Ramos (cell line): ENCODE results near the gene CPS1.

Experiments
- in situ Hi-C: fragments of 300-500 bp; cut with MboI; formaldehyde crosslinking; loops from one replicate; pipeline ENCODE4 v1.14.3; 2022; ENCODE audit warnings: low sequenced_read_pairs; ENCODE audit not compliant: unreplicated experiment

The CPS1 gene

GRCh38 chr2:210544831-210545230, 11.6 kb upstream of the CPS1 start:
- in situ Hi-C loops = no loop called here

DNA sequence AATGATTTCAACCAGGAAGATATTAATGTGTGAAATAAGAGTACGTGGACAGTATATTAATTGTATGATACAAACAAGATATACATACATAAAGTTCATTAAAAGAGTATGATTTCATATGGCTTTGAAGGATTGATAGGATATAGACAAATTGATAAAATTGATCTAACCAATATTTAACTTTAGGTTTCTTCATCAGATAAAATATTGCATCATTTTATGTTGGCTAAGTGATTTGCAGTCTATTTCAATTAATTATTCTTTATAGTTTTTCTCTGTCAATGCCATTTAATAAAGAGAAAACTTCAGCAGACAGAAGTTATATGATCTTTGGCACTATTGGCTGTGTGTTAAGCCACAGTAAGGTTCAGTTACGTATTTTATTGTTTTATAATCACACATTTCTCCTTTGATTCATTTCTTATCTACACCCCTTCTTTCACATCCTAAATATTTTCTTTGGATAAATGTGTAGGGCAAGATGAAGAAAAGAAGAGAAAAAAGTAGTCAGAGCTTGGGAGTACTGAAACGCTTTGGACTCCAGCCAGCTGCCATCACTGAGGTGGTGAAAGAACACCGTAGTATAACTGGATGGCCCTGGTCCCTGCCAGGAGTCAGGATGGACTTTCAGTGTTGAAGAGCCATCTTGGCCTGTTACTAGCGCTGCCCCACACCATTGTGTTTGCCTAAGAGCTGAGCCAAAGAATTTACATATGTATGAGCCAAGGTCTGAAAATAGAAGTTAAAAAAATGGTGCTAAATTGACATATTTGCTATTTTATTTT, 9.8 kb upstream of the CPS1 start:
- in situ Hi-C loops = no loop called here

DNA sequence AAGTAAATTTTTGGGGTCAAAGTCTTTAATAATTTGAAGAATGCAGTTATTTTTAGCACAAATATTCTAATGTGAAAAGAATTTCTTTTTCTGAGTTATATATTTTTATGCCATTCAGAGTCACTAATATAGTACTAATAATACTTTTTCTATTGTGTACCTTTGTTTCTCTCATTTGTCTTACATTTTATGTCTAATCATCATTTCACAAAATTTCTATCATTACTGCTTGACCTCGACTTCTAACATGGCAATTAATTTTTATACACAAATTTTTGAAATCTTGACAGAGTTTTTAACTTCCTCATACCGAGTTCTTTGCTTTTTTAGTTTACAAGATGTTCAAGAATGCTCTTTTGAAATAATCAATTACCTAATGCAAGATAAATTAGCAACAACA, 8.4 kb upstream of the CPS1 start:
- in situ Hi-C loops = no loop called here

- in situ Hi-C loops = no loop called here
Observed at GRCh38 chr2:210548878-210549384, 7.5 kb upstream of the CPS1 start.

- in situ Hi-C loops = no loop called here
Observed at GRCh38 chr2:210551001-210551400, 5.4 kb upstream of the CPS1 start.

DNA sequence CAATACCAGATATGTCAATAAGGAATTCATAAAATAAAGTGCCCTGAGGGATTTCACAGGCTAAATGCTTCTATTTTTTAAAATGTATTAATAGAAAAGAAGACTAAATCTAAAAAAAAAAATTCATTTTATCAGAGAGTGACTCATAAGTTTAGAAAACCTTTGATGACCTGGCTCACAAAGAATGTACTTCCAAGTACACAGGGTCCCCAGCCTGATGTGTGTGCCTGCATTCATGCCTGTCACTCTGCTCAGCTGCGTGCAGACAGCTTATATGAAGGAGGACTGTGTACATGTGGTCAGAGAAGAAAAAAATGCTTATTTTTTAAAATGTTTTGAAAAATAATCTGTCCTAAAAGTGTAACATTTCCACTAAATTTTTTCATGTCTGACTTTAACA, 3.0 kb upstream of the CPS1 start:
- in situ Hi-C loops = no loop called here

DNA sequence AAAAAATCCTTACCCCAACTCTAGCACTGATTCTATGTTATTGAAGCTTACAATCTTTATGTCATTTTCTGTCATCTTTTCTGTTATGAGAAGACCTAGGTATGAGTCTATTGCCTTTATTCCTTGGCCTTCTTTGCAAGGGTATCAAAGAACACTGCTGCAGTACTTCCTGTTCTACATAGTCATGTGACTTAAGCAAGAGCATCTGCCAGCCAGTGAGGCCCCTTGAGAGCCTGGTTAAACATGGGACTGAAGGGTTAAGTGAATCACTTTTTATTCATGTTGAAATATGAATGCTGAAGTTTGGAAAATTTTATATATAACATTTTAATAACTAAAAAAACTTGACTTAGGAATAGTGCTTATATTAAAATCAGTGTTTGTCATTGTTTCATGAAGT, 844 bp upstream of the CPS1 start:
- in situ Hi-C loops = no loop called here

DNA sequence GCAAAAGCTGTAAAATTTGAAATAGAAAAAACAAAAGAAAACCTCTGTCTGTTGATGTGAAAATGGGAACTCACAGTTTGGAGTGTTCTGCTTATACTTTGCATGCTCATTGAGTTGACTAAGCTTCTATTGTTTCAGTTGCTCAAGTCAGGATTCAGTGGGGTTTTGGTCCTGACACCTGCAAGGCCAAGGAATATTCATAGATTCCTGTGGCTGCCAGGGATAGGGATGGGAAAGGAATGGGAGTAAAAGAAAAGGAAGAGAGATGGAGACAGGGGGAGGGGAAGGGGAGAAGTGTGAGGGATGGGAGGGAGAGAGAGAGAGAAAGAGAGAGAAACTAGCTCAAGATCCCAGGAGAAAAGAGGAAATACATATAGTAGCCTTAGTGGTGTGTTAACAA, 1.3 kb downstream of the CPS1 start:
- in situ Hi-C loops = no loop called here

DNA sequence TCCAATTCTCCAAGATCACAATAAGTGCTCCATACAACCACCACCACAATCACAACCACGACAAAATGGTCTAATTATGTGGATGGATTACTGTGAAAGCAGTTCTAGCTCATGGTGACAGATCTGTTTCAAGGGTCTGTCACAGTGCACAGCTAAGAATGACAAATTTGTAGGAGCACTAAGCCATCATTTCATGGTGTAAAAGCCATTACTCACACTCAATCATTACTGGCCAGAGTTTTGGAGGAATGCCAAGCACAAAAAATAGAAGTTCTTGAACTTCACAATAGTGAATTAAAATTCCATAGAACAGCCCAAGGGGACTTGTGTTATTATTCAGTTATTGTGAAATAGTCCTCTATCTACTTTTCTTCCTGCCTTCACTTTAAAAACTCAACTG, 2.3 kb downstream of the CPS1 start:
- in situ Hi-C loops = no loop called here

- in situ Hi-C loops = no loop called here
Observed at GRCh38 chr2:210559182-210559581, 2.8 kb downstream of the CPS1 start.

- in situ Hi-C loops = no loop called here
Observed at GRCh38 chr2:210561475-210561874, 5.1 kb downstream of the CPS1 start.

DNA sequence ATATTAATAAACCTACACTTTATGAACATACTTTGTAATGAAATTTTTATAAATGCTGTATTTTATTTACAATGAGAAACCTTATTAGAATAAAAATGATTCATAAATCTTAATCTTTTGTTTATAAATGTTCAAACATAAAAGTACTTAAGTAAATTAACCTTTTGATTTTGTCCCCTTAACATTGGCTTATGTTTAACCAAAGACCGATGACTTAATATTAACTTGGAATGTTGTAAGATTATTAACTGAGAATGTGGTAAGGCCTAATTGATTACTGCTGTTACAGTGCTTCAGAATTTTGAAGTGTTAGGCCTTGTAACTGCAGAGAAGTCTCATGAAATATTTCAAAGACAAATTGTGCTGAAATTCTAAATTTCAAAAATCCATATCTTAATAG, 5.7 kb downstream of the CPS1 start:
- in situ Hi-C loops = no loop called here

DNA sequence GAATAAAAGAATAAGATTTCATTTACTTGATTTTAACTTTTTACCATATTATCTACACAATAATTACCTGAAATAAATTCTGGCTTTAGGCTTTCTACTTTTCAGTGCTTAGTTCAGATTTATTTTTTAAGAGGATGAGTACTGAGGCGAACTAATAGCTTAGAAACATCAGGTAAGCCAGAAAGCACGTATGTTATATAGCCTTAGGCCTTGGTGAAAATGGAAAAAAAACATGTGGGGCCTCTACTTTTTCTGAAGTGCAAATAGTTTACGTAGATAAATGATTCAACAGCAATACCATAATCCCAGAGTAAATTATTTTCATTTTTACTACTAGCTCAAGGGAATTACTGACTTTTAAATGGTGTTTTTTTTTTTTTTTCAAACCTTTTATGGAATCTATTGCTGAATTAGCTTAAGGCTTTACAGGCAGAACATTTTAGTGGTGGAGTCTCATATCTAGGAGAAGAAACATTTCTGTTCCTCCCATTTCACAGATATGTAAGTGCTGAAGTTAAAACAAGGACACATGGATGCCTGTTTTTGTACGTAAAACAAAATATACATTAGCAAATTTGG, 6.2 kb downstream of the CPS1 start:
- in situ Hi-C loops = no loop called here

DNA sequence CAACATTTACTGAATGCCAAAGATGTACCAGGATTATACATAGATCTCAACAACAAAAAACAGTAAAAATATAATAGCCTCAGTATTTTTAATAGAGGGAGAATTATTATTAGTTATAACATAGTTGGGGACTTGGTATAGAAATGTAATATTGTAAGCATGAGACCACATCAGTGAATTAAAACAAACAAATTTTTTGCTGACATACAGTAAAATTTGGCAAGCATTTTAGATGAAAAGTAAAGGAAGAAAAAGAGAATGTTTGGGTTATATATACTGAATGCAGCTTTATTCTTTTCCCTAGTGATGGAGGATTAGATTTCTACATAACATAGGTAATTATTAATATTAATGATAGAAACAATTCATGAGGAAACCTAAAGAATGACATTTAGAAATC, 10.9 kb downstream of the CPS1 start:
- in situ Hi-C loops = no loop called here

DNA sequence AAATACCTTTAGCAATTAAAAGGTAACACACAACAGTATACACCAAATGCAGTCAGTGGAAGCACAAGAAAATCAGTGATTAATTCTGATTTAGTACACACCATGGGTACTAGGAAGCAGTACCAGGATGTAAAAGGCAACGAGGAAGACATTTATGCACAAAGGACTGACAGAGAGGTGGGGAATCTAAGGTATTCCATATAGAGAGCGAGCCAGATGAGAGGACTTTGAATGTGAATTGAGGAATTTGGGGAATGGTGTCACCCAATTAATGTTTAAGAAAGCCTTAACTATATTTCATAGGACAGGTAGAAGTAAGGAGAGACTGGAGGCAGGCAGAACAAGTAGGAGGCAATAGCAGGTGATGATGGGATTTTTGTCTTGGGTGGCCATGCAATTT, 11.7 kb downstream of the CPS1 start:
- in situ Hi-C loops = no loop called here

- in situ Hi-C loops = no loop called here
Observed at GRCh38 chr2:210577263-210578071, 21.1 kb downstream of the CPS1 start.

DNA sequence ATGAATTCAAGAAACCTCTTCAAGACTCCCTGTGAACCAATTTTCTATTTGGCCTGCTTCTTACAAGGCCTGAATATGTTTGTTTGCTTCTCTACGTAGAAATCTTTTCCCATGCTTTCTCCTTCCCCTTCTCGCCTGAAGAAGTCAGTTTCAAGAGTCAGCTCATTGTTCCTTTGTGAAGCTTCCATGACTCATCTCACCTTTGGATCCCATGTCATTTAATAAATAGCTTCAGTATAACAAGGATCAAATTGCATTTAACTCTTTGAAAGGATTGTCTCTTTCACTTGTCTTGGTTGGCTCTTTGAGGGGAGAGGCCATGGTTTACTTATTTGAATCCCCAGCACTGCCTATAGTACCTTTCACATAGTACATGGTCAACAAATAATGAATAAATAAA, 28.4 kb downstream of the CPS1 start:
- in situ Hi-C loops = no loop called here

DNA sequence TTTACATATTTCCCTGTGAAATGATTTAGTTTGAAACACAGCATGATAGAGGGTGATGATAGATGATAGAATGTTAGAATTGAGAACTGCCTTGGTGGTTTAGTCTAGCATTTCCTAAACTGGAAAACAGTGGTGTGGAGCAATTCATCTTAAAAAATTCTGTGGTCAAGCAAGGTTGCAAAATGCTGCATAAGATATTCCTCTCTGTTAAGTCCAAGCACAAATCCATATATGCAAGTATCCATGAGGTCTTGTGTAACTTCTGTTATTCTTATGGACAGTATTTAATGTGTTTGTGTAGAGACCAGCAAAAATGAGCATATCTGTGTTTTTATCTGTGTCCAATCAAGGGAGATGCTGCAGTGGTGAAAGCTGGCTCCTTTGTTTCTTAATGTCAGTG, 30.0 kb downstream of the CPS1 start:
- in situ Hi-C loops = no loop called here

- in situ Hi-C loops = no loop called here
Observed at GRCh38 chr2:210591663-210592062, 35.3 kb downstream of the CPS1 start.

- in situ Hi-C loops = no loop called here
Observed at GRCh38 chr2:210592726-210593125, 36.3 kb downstream of the CPS1 start.

DNA sequence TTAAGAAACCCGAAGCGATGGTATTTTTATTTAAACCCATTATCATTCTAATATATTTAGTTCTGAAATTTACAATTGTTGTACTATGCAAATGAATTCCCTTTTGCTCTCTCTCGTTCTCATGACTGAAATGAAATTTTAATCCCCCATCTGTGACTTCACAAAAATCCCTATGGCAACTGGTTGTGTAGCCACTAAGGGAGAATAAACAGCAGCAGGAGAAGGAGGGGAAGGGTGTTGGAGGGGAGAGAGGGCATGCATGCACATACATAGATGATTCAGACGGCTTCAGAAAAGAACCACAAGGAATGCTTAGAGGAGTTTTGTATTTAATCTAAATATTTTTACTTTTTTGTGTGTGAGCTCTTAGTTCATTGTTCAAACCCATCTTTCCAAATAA, 36.8 kb downstream of the CPS1 start:
- in situ Hi-C loops = no loop called here
